SK-N-SH (cell line): ENCODE results near the gene EDA. TPM values are rescaled to one million over a fixed set of nuclear protein-coding genes. Genes with fewer than 3 reads are reported as not detected.

Experiments used
- CTCF ChIA-PET: fragments of 300-600, 350-600 bp; formaldehyde crosslinking; extraction: SDS; loops from one replicate; lab custom pipeline; 2021; lab: Yijun Ruan, JAX
- POLR2A ChIA-PET: fragments of 350-600 bp; sonication (Branson Sonifier 250); formaldehyde crosslinking; extraction: SDS; loops from one replicate; lab custom pipeline; 2020; ENCODE audit warnings: antibody characterized with exemption, inconsistent platforms; lab: Yijun Ruan, JAX
- DNase-seq: peaks from one replicate; pipeline ENCODE4 v3.0.0; 2012
- H2AFZ ChIP-seq: fragments of 200-600 bp; sonication (generic); 2 replicates; pipeline ENCODE4 v1.8.1; 2016; ENCODE audit warnings: antibody characterized with exemption, mild to moderate bottlenecking, low read depth
- H3F3A ChIP-seq: fragments of 200-600 bp; sonication (generic); replicated peaks from 2 replicates; pipeline ENCODE3; 2016; ENCODE audit warnings: antibody characterized with exemption, mild to moderate bottlenecking; ENCODE audit not compliant: insufficient read depth
- H3K27ac ChIP-seq, 2 experiments: fragments of 200-500 bp in 1 of 2; fragments of 200-600 bp in 1 of 2; sonication (Bioruptor generic) in 1 of 2; sonication (generic), shearing (Covaris generic) in 1 of 2; 2 replicates each; pipeline versions ENCODE4 v1.5.1 to v1.6.1; 2014 to 2016; ENCODE audit warnings: low read depth in 2 of 2, inconsistent platforms in 1 of 2, low read length in 1 of 2, mild to moderate bottlenecking in 1 of 2, mixed read lengths in 1 of 2
- H3K27me3 ChIP-seq: fragments of 200-600 bp; sonication (generic), shearing (Covaris generic); 2 replicates; pipeline ENCODE4 v1.6.1; 2016; ENCODE audit warnings: mixed run types; ENCODE audit not compliant: insufficient read depth
- H3K36me3 ChIP-seq, 2 experiments: fragments of 200-500 bp in 1 of 2; fragments of 200-600 bp in 1 of 2; sonication (Bioruptor generic) in 1 of 2; sonication (generic) in 1 of 2; replicated peaks in 1 of 2; 2 replicates each; pipeline versions ENCODE3 to v1.5.1; 2014 to 2016; ENCODE audit warnings: low read length in 1 of 2, mild to moderate bottlenecking in 1 of 2; ENCODE audit not compliant: insufficient read depth in 2 of 2, control insufficient read depth in 1 of 2
- H3K4me1 ChIP-seq, 2 experiments: fragments of 200-500 bp in 1 of 2; fragments of 200-600 bp in 1 of 2; sonication (Bioruptor generic) in 1 of 2; sonication (generic), shearing (Covaris generic) in 1 of 2; 2 replicates each; pipeline versions ENCODE4 v1.5.1 to v1.6.1; 2014 to 2016; ENCODE audit warnings: low read depth in 1 of 2, low read length in 1 of 2, mixed run types in 1 of 2; ENCODE audit not compliant: insufficient read depth in 2 of 2, control insufficient read depth in 1 of 2
- H3K4me2 ChIP-seq: fragments of 200-600 bp; sonication (generic), shearing (Covaris generic); 2 replicates; pipeline ENCODE4 v1.6.1; 2017; ENCODE audit warnings: mixed run types
- H3K4me3 ChIP-seq, 2 experiments: fragments of 200-500 bp in 1 of 2; fragments of 200-600 bp in 1 of 2; sonication (Bioruptor generic) in 1 of 2; sonication (generic), shearing (Covaris generic) in 1 of 2; 2 replicates each; pipeline versions ENCODE4 v1.5.1 to v1.8.1; 2014 to 2016; ENCODE audit warnings: low read depth in 2 of 2, inconsistent platforms in 1 of 2, low read length in 1 of 2, mild to moderate bottlenecking in 1 of 2, mixed read lengths in 1 of 2, moderate library complexity in 1 of 2
- H3K79me2 ChIP-seq: fragments of 200-600 bp; sonication (generic); 2 replicates; pipeline ENCODE4 v1.8.1; 2017; ENCODE audit warnings: mild to moderate bottlenecking; ENCODE audit not compliant: insufficient read depth
- H3K9ac ChIP-seq: fragments of 200-600 bp; sonication (generic); 2 replicates; pipeline ENCODE4 v1.6.1; 2017; ENCODE audit warnings: mixed run types
- H3K9me2 ChIP-seq: fragments of 200-600 bp; sonication (generic); 2 replicates; pipeline ENCODE4 v1.6.1; 2017; ENCODE audit warnings: mixed run types
- H3K9me3 ChIP-seq: fragments of 200-600 bp; sonication (generic); 2 replicates; pipeline ENCODE4 v1.6.1; 2017; ENCODE audit warnings: mixed run types, mild to moderate bottlenecking, moderate library complexity
- H4K20me1 ChIP-seq: fragments of 200-600 bp; sonication (generic); 2 replicates; pipeline ENCODE4 v1.6.1; 2017; ENCODE audit warnings: mild to moderate bottlenecking, mixed run types; ENCODE audit not compliant: insufficient read depth
- EP300 ChIP-seq, 2 experiments: IDR thresholded peaks; 2 replicates each; pipeline versions ENCODE4 v1.4.0 to v1.6.1; 2012; ENCODE audit warnings: borderline replicate concordance in 1 of 2, low read depth in 1 of 2, low read length in 1 of 2
- EZH2phosphoT487 ChIP-seq: fragments of 200-600 bp; sonication (generic); IDR thresholded peaks from 2 replicates; pipeline ENCODE4 v1.6.1; 2017; ENCODE audit warnings: low read depth, mixed run types, mild to moderate bottlenecking, antibody characterized with exemption, moderate library complexity, borderline replicate concordance
- FOXM1 ChIP-seq: IDR thresholded peaks from 2 replicates; pipeline ENCODE4 v1.4.0; 2012; ENCODE audit warnings: low read depth, mild to moderate bottlenecking
- GATA2 ChIP-seq: sonication (generic); formaldehyde crosslinking; IDR thresholded peaks from 2 replicates; pipeline ENCODE4 v1.5.0; 2020; ENCODE audit warnings: mild to moderate bottlenecking, missing genetic modification reagents
- IRF3 ChIP-seq: fragments of 150-350 bp; IDR thresholded peaks from 2 replicates; pipeline ENCODE4 v1.6.1; 2016; ENCODE audit warnings: mild to moderate bottlenecking, low read depth, low read length
- JUND ChIP-seq: IDR thresholded peaks from 2 replicates; pipeline ENCODE4 v1.4.0; 2012
- MAX ChIP-seq: IDR thresholded peaks from 2 replicates; pipeline ENCODE4 v1.4.0; 2012; ENCODE audit warnings: low read depth
- MXI1 ChIP-seq: IDR thresholded peaks from 2 replicates; pipeline ENCODE4 v1.6.1; 2012; ENCODE audit warnings: mild to moderate bottlenecking, low read depth, low read length, improper control_type of control experiment
- NFIC ChIP-seq: IDR thresholded peaks from 2 replicates; pipeline ENCODE4 v1.4.0; 2012; ENCODE audit warnings: borderline replicate concordance
- TEAD4 ChIP-seq: IDR thresholded peaks from 2 replicates; pipeline ENCODE4 v1.4.0; 2012; ENCODE audit warnings: mild to moderate bottlenecking, borderline replicate concordance; ENCODE audit not compliant: insufficient read depth
- USF1 ChIP-seq: IDR thresholded peaks from 2 replicates; pipeline ENCODE4 v1.4.0; 2012; ENCODE audit warnings: low read depth, borderline replicate concordance
- WGBS: methylation state at CpG from one replicate; pipeline ENCODE4 v1.1.6; 2017; ENCODE audit warnings: low lambda C conversion rate; 5-methylcytosine and 5-hydroxymethylcytosine counted together
- polyA plus RNA-seq, 3 experiments: library from polyadenylated mRNA; depleted of rRNA; stranded (reverse); fragments of >200 nt; gene quantifications; 2 replicates each; pipeline ENCODE4 v1.2.3, GENCODE V29; 2012

Gene EDA
- polyA plus RNA-seq, 1 of the 3 experiments (the other 2 are of a cell fraction) = 0.02 TPM

- H3K27me3 ChIP-seq = peaks cover 8% of the 10 kb centered on the region; the same call in 1 of the 2 replicates
- H3K9me3 ChIP-seq = no peaks in the 10 kb centered on the region
- no peaks in the 10 kb centered on the region for H3K79me2 ChIP-seq
- H2AFZ ChIP-seq = no peak overlapping the region
- no peak for TF ChIP-seq FOXM1
- TF ChIP-seq GATA2 (CRISPR knock-in tag) = no peak
- TF ChIP-seq IRF3 = no peak
- TF ChIP-seq, all 33 proteins: peak for 0
- ChIA-PET CTCF (interaction anchor here (2.5 kb wide), 1 partner anchor 13 kb away, joined by 12 read pairs; no protein-coding TSS in a partner anchor), POLR2A (no interaction called here)
- Histone ChIP-seq H3K9me2 (no peaks in the 10 kb centered on the region), H3K4me3 (no peak overlapping the region), H3K4me1 (no peaks in the 10 kb centered on the region), H4K20me1 (no peaks in the 10 kb centered on the region), H3K36me3 (no peaks in the 10 kb centered on the region), H3K4me2 (no peak overlapping the region), H3K27ac (no peak overlapping the region), H3K9ac (no peak overlapping the region), H3F3A (no peaks in the 10 kb centered on the region)
- no peak for DNase-seq
- WGBS = 34% methylated on average over 5 of the region's 5 CpGs
Observed at GRCh38 chrX:70084592-70085240, 468.8 kb downstream of the EDA start.

- H3K4me3 ChIP-seq = no peak overlapping the region
- no peak for TF ChIP-seq MAX
- TF ChIP-seq NFIC = peak; percentile 66; the same call in 1 of the 2 replicates
- TF ChIP-seq, all 33 proteins: peak for 1
- H3K36me3 ChIP-seq = no peaks in the 10 kb centered on the region
- H3F3A ChIP-seq = no peaks in the 10 kb centered on the region
- H3K4me2 ChIP-seq = 0 out of 2 replicates have a peak overlapping the region, but pooled peaks have one; percentile 16
- POLR2A ChIA-PET = no interaction called here
- 39% methylated on average over 11 of the region's 11 CpGs for WGBS
- H3K9me3 ChIP-seq = no peaks in the 10 kb centered on the region
- H3K4me1 ChIP-seq = no peaks in the 10 kb centered on the region
- H3K9me2 ChIP-seq = no peaks in the 10 kb centered on the region
- CTCF ChIA-PET = interaction anchor here (0.6 to 3.2 kb wide), 4 partner anchors 9 to 58 kb away, joined by 3 to 19 read pairs (median 4); no protein-coding TSS in a partner anchor
- H3K9ac ChIP-seq = no peak overlapping the region
- H3K79me2 ChIP-seq = no peaks in the 10 kb centered on the region
- no peak for DNase-seq
- H3K27ac ChIP-seq = peak overlapping the region; percentile 30 to 34; a peak in 2 of 4 replicates
- H2AFZ ChIP-seq = peak overlapping the region; percentile 46; the same call in 1 of the 2 replicates
- H4K20me1 ChIP-seq = no peaks in the 10 kb centered on the region
- H3K27me3 ChIP-seq = peaks cover 11% of the 10 kb centered on the region
Observed at GRCh38 chrX:70087857-70088630, 472.1 kb downstream of the EDA start.

- H3K4me3 ChIP-seq = no peak overlapping the region
- peaks cover 11% of the 10 kb centered on the region for H3K27me3 ChIP-seq
- TF ChIP-seq MXI1 = no peak
- no peak for TF ChIP-seq EZH2phosphoT487
- no peak for TF ChIP-seq EP300 (IDR thresholded peaks at IDR 0.05; ENCODE audit: borderline replicate concordance in 1 of 2, low read depth in 1 of 2, low read length in 1 of 2)
- no peak for TF ChIP-seq JUND
- TF ChIP-seq USF1 = no peak
- no peak for TF ChIP-seq TEAD4
- H3K4me2 ChIP-seq = no peak overlapping the region
- POLR2A ChIA-PET = no interaction called here
- H3K9me3 ChIP-seq = no peaks in the 10 kb centered on the region
- H3K9me2 ChIP-seq = no peaks in the 10 kb centered on the region
- H3K27ac ChIP-seq = peak overlapping the region in 1 of 2 experiments; percentile 74; a peak in 1 of 4 replicates
- no peak overlapping the region for H3K9ac ChIP-seq
- CTCF ChIA-PET = interaction anchor here (1.3 to 3.2 kb wide), 2 partner anchors 9 to 55 kb away, joined by 5 to 19 read pairs; no protein-coding TSS in a partner anchor
- no peaks in the 10 kb centered on the region for H3F3A ChIP-seq
- no peaks in the 10 kb centered on the region for H4K20me1 ChIP-seq
- DNase-seq = no peak
- H2AFZ ChIP-seq = no peak overlapping the region
- no peaks in the 10 kb centered on the region for H3K79me2 ChIP-seq
- no peaks in the 10 kb centered on the region for H3K36me3 ChIP-seq
- no peaks in the 10 kb centered on the region for H3K4me1 ChIP-seq
Observed at GRCh38 chrX:70088751-70089150, 472.8 kb downstream of the EDA start.
